GM19328 (cell line): ENCODE results near the gene CDT1.

Experiments
- ATAC-seq: cut with Tn5 transposase; IDR thresholded peaks from one replicate; pipeline ENCODE4 v1.9.1; 2021; ENCODE audit warnings: mild to moderate bottlenecking, moderate library complexity; ENCODE audit not compliant: unreplicated experiment

The CDT1 gene

DNA sequence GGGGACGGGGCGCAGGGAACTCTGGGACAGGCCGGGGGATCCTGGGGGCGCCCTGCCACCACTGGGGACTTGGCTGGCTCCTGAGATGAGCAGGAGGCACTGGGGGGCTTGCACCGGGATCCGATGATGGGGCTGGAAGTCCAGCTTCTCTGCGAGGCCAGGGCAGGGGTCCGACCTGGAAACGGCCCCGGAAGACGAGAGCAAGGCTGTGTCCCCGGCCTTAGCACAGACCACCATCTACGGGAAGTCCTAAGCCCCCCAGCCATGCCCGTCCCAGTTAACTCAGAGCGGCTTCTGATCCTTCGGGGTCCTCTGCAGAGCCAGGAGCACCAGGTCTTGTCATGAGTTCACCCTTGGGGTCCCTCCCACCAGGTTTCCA, 573 bp downstream of the CDT1 start:
- no peak for ATAC-seq

DNA sequence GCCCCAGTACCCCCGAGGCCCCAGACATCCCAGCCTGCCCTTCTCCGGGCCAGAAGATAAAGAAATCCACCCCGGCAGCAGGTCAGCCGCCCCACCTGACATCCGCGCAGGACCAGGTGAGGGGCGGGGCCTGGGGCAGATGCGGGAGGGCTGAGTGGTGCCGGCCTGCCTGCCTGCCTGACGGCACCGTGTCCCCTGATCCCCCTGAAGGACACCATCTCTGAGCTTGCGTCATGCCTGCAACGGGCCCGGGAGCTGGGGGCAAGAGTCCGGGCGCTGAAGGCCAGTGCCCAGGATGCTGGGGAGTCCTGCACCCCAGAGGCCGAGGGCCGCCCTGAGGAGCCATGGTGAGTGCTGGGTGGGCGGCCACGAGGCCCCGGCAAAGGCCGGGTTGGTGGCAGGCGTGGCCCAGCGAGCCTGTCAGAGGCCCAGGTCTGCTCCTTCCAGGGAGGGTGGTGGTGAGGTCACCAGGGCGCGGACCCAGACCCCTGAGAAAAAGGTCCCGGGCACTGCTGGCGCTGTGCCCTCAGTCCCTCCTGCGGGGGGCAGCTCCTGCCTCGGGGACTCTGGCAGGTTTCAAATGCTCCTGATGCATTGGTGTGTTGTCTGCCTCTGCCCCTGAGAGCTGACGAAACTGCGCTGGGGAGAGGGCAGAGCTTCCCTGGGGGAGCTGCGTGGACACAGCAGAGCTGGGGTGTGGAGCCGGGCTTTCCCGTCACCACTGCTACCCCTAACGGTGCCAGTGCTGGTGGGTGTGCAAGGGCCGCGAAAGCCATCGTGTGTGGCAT, 1.2 kb downstream of the CDT1 start:
- ATAC-seq: no peak

DNA sequence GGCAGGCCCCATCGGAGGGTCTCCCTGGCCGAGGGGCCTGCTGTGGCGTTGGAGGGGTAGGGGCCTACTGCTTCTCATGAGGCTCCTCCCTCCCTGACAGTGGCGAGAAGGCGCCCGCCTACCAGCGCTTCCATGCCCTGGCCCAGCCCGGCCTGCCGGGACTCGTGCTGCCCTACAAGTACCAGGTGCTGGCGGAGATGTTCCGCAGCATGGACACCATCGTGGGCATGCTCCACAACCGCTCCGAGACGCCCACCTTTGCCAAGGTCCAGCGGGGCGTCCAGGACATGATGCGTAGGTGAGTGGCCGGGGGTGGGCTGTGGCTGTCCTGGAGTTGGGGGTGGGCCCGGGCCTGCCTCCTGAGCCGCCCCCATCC, 1.7 kb downstream of the CDT1 start:
- ATAC-seq: no peak

DNA sequence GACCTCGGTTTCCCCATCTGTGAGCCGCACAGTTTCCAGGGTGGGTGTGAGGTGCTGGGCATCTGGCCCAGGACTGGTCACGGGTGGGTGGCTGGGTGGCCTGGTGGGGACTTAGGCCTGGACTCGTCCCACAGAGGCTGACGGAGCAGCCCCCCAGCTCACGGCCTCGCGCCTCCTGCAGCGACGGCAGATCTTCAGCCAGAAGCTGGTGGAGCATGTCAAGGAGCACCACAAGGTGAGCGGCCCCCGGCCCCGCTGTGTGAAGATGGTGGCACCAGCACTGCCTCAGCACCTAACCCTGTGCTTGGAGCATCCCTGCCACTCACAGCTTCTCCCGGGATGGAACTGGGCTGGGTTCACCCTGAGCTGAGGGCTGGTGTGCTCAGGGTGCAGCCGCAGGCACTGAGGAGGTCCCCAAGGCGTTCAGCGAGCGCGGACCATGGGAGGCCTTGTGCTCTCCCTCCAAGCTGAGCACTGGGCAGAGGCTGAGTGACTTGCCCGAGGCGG, 2.4 kb downstream of the CDT1 start:
- no peak for ATAC-seq

DNA sequence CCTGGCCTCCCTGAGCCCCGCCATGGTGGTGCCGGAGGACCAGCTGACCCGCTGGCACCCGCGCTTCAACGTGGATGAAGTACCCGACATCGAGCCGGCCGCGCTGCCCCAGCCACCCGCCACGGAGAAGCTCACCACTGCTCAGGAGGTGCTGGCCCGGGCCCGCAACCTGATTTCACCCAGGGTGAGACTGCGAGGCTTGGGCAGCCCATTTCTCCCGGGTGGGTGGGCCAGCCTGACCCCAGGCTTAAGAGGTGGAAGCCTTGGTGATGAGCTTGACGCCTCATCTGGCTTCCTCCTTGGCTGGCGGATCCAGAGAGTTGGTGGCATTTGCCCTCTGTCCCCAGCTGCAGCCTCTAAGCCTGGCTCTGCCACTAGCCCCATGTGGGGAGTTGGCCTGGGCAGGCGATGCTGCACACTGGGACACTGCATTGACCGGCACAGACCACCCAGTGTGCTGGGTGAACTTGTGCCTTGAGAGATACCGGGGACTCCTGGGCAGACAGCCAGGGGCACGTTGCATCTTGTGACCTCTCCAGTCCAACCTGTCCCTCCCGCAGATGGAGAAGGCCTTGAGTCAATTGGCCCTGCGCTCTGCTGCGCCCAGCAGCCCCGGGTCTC, 3.0 kb downstream of the CDT1 start:
- no peak for ATAC-seq

DNA sequence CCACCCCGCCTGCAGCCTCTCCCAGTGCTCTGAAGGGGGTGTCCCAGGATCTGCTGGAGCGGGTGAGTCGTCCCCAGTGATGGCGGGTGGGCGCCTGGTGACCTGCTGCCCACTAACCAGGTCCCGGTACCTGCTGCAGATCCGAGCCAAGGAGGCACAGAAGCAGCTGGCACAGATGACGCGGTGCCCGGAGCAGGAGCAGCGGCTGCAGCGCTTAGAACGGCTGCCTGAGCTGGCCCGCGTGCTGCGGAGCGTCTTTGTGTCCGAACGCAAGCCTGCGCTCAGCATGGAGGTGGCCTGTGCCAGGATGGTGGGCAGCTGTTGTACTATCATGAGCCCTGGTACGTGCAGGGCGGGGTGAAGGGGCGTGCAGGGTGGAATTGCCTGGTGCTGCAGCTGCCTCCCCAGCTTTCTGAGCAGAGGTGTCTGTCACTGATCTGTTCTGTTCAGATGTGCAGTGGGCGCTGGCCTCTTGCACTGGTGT, 3.6 kb downstream of the CDT1 start:
- ATAC-seq: no peak

DNA sequence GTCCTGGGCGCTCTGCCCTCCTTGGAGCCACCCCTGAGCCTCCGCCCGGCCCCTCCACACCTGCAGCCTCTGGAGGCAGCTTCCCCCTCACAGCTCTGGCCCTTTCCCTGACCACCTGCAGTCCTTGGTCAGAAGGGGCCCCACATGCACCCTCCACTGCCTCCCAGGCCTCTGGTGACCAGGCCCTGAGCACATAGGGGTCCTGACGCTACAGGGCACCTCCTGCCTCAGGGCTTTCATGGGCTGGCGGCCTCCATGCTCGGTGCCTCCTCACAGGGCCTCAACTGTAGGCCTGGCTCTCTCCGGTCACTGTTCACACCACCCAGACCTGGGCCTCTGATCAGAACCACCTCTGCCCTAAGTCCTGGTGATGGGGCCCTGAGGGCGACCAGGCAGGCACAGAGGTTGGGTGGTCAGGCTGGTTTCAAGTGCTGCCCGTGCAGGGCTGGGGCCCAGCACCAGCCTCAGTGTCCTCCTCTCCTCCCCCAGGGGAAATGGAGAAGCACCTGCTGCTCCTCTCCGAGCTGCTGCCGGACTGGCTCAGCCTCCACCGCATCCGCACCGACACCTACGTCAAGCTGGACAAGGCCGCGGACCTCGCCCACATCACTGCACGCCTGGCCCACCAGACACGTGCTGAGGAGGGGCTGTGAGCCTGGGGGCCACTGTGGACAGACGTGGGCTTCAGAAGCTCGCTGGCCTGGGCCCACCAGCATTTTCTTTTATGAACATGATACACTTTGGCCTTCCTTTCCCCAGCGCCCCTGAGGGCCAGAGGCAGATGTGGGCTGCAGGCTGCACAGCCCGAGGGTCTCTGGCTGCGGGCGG, 4.3 kb downstream of the CDT1 start:
- no peak for ATAC-seq

DNA sequence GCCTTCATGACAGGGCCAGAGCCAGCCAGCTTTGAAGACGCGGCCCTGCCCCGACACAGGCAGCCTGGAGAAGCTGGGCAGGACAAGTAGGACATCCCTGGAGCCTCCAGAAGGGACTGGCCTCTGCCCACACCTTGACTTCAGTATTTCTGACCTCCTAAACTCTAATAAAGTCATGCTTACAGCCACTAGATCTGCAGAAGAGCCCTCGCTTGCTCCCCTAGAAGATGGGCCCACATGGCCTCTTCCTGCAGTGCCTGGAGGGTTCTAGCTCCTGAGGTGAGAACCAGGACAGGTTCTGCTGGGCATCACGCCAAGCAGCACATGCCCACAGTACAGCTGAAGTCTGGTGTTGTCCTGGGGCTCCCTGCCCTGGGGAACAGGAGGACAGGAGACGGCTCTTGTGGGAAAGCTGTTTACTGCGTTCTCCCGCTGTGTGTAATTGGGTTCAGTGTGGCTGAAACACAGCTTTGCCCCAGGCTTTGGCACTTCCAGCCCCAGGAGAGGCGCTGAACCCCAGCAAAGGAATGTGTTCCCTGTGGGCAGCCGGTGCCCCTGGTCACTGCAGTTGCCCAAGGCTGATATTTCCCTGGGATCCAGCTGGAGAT, 5.6 kb downstream of the CDT1 start:
- ATAC-seq: no peak

DNA sequence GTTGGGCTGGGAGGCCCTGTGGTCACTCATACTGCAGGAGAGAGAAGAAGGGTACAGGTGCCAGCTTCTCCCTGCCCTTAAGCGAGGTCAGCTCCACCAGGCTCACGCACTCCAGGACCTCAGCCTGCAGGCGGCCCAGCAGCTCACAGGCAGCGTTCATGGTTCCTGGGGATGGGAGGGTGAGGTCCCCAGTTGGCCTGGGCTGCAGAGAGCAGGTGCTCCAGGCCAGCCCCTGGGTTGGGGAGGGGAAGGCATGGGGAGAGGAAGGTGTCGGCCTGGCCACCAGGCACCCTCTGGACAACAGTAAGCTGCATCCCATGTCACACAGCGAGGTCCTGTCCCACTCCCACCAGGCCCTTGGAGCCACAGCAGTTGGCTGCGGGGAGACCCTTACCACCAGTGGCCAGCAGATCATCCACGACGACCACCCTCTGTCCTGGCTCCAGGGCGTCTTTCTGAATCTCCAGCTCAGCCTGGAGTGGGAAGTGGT, 6.1 kb downstream of the CDT1 start:
- no peak for ATAC-seq

DNA sequence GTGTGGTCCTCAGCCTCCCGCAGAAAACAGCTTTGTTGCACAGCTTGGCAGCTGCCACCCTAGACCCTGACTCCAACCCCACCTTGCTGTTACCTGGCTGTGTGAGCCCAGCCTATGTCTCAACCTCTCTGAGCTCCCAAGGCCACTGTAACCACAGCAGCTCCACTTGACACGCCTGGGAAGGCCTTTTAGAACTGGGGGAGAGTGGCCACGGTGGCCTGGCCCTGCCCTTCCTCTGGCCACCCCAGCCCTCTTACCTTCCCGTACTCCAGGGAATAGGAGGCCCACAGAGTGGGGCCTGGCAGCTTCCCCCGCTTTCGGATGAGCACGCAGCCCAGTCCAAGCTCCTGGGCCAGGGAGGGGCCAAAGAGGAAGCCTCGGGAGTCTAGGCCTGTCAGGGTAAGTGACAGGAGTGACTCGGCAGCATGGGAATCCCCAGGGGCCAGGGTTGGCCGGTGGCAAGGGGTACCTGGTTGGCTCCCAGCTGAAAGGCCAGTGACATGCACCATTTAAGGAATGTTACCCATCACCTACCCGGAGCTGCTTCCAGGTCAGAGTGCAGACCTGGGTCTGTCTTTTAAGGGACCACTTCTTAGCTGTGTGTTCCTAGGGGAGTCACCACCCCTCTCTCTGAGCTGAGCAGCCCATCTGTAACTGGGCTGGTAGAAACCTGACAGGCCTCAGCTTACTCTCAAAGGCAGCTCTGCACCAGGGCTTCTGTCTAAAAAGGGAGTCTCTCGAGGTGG, 6.8 kb downstream of the CDT1 start:
- ATAC-seq: no peak

DNA sequence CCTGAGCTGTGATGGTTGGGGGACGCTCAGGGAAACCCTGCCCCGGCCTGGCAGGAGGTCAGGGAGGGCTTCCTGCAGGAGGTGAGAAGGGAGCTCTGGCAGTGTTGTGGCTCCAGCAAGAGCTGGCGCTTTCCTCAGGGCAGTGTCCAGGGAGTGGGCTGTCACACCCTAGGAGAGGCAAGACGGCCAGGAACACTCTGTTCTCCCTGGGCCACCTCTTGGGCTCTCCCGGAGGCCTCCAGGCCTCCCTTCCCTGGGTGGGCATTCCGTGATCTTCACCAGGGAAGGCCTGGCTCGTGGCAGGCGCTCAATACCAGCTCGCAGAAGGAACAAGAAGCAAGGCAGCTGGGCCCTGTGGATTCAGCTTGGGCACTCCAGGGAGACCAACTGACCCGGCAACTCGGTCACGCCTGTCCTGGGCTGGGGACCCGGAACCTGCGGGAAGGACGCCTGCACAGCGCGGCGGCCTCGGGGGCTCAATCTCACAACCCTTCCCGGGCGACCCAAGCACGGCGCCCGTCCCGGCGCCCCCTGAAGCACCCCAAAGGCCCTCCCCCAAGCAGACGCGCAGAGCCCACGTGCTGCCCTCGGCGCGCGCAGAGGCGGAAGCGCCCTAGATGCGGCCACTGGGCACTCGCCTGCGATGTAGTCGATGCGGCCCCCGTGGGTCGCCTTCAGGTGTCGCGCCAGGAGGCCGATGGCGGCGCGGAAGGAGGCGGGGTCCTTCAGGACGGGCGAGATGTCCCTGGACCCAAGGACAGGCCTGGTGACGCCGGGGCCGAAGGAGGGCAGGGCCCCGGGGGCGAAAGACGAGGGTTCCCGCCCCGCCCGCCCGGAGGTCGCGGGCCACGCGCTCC, 7.6 kb downstream of the CDT1 start:
- ATAC-seq: peak; percentile 44

DNA sequence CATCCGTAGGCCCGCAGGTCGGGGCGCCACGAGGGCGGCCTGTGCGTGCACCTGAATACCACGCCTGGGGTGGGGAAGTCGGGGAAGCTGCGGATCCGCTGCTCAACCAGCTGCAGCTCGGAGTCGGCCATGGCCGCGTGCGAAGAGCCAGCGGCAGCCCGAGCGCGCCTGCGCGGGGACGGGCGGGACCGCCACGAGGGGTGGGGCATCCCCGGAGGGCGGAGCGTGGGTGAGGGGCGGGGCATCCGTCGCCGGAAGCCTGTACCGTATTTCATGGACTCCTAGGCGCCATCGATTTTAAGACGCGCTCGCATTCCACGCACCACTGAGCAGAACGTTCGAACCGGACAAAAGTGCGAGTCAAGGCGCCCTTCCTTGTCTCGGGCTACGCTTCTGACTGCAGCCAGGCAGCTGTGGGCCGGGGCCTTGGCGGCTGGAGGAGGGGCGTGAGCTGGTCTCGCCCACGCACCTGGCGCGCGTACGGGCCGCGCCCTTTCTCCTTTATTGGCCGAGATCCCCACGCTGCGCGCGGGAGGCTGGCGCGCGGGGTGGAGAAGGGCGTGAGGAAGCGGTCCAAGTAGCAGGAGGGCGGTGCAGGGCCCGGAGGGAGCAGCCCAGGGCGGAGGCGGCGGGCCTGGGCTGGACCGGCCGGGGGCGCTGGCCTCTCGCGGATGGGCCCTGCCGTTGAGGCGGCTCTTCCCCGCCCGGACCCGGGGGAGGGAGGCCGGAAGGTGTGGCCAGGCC, 8.4 kb downstream of the CDT1 start, which contains the start of gene APRT:
Gene APRT (minus strand): TSS at position 160 of the 744 bp plus-strand sequence. CDS start 29 bp downstream, at position 131.
- ATAC-seq: peak; percentile 69

DNA sequence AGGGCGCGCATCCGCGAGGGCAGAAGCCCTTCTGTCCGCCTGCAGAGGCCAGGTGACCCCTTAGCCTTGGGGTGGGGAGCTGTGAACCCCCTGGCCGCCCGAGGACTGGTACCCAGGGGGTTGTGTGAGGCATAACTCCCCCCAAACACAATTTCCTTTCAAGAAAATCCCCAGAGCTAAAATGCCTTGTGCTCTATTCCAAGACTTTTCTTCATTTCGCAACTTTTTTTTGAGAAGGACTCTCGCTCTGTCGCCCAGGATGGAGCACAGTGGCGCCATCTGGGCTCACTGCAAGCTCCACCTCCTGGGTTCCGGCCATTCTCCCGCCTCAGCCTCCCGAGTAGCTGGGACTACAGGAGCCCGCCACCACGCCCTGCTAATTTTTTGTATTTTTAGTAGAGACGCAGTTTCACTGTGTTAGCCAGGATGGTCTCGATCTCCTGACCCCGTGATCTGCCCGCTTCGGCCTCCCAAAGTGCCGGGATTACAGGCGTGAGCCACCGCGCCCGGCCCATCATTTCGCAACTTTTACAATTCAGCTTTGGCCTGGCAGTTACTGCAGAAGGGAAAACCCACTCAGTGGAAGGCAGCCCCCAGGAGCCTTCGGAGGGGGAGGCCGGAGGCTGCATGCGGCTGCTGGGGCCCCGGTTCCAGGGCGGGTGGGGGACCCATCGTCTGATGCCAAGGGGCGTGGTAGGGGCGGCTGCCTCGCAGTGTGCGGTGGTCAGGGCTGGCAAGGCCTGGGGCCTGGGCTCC, 9.1 kb downstream of the CDT1 start:
- no peak for ATAC-seq

DNA sequence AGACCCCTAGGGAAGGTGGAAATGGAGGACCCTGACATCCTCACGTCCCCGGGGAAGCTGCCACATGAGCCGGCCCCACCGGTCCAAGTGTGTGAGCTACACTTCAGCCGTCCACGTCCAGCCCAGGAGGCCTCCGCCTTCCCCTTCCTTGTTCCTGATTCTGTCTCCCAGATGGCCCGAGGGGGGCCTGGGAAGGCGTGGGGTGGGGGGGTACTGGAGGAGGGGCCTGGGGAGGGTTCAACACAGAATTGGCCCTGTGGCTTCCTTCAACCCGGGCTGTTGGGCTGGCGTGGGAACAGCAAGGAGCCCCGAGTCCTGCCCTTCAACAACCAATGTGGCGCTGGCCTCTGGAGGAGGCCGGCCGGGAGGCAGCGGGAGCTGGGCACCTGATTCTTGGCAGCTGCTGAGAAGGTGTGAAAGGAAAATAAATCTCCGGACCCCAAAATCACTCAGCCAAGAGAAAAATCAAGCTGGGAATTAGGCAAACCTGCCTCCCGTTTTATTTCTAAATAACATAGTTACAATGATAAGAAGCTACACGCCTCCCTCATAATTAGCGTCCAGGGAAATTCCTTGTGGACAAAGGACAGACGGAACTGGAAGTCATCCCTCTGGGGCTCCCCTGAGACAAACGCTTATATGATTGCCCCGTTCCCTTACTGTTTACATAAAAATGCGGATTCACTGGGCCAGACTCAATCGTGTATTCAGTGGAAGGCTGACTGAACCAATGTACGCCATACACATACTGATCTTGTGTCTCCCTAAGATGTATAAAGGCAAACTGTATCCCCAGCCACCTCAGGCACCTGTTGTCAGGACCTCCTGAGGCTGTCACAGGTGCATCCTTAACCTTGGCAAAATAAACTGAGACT, 9.9 kb downstream of the CDT1 start:
- no peak for ATAC-seq

DNA sequence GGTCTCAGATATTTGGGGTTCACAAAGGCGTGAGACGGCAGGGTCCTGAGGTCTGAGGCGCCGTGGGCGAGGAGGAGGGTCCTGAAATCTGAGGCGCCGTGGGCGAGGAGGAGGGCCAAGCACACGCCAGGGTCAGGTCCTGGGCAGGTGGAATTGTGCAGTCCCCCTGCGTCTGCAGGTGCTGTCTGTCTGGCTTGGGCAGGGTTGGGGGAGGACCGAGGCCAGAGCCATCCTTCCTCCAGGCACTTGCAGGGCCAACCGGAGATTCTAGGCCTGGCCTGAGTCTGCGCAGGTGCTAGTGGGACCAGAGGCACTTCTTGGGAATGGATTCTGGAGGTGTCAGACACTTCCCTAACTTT, 10.5 kb downstream of the CDT1 start:
- no peak for ATAC-seq

DNA sequence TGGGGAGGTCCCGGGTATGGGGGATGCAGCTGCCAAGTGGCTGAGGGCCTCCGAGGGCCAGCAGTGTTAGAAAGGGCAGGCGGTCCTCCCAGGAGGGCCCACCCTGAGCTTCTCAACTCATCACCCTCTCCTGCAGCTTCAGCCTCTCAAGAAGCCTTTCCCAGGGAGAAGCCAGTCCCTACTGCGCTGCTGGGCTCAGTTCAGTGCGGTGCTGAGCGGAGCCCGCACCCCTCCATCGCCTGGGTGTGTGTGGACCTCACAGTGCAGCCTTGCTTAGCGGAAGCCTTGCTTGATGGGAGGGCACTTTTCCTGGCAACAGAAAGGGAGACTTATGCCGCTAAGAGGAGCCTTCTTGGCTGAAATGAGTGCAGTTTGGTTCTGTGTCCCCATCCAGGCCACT, 11.6 kb downstream of the CDT1 start:
- ATAC-seq: no peak
